Inferior parietal cortex (tissue), 1 donor: ENCODE data around the gene TECR.
"Not testable (repeated sequence)": the region's sequence is repeated elsewhere in the genome, so short reads cannot be mapped to it uniquely, and the experiment has no call there.

ENCODE experiments used
- DNase-seq: peaks from one replicate; pipeline ENCODE4 v3.0.0-alpha.2; 2016; ENCODE audit errors: extremely low spot score

The TECR gene

DNA sequence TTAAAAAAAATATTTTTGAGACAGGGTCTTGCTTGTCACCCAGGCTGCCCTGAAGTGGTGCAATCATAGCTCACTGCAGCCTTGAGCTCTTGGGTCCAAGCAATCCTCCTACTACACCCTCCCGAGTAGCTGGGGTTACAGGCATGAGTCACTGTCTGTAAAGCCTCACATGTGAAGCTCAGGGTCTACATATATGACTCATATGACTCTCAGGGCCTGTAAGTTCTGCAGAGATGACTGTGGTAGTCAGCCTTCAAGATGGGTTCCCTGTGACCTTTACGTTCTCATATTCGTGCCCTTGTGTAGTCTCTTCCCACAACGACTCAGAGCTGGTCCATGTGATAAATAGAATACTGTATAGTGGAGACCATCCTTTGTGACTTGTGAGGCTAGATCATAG, 60.0 kb downstream of the TECR start:
- not testable (repeated sequence) for DNase-seq

DNA sequence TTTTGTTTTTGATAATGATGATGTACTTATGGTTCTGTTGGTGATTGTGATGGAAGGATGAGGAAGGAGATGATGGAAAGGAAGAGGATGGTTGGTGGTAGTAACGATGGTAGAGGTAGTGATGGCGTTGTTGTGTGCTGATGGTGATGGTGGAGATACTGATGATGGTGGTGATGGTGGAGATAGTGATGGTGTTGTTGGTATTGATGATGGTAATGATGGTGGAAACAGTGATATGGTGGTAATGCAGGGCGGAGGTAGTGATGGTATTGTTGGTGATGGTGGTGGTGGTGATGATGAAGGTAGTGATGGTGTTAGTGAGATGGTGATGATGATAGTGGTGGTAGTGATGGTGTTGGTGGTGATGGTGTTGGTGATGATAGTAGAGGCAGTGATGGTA, 66.2 kb downstream of the TECR start:
- no peak for DNase-seq

DNA sequence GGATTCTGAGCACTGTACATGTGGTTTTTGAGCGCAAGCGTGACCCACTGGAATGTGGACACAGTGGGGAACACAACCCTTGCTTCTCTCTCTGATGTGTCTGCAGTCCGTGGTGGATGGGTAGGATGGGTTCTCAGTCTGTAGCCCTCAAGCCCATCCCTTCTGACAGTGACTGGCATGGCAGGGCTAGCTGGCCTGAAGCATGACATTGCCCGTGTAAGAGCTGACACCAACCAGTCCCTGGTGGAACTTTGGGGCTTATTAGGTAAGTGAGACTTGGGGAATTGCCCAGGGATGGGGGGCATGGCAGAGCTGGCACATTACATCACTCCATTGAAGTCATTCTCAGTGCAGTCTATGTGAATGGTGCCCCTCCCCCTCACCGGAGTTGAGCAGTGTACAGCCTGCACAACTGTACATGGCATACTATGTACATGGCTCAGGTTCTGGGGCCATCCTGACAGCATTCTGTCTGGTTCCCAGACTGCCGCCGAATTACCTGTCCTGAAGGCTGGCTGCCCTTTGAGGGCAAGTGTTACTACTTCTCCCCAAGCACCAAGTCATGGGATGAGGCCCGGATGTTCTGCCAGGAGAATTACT, 70.3 kb downstream of the TECR start:
- no peak for DNase-seq

DNA sequence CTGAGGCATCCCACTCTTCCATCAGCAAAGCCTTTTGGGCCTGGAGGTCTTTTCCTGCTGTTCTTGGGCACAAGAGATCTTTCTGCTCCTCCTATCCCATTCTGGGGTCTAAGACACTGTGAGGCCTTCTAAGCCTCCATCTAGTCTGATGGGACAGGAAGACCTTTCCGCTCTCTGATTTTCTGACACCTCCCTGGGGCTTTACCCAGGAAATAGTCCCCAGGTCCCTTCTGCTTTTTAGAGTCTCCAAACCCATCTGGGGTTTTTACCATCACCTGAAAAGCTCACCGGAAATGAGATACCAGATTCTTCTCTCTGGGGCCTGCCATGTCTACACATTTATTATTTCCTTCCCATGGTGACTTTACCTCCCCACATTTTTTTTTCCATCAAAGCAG, 74.6 kb downstream of the TECR start:
- DNase-seq, result no peak

DNA sequence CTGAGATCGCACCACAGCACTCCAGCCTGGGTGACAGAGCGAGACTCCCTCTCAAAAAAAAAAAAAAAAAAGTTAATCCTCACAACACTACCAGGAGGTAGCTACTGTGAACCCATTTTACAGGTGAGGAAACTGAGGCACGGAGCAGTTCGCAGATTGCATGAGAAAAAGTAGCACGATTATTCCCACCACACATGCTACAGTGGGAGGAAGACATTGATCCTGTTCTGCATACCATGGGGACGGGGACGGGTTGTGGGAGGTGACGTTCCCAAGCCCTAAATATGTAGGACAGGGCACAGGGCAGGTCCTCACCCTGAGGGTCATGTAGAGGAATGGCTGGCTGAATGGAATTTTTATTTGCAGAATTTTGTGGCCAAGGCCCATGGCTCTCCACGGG, 77.2 kb downstream of the TECR start:
- DNase-seq, result no peak

DNA sequence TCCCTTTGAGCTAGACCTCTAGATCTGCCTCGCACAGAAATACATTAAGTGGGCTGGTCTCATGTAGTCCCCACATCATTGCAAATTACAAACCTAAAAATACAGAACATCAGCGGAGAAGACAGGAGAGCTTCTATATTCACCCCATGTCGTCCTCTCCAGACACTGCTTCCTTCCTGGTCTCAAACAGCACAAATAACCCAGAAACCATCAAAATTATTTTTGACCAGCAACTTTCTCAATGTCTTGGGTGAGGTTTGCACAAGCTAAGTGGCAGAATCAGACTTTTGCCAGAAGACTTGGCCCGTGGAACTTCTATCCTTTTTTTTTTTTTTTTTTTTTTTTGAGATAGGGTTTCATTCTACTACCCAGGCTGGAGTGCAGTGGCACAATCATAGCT, 81.7 kb downstream of the TECR start:
- DNase-seq, result no peak

DNA sequence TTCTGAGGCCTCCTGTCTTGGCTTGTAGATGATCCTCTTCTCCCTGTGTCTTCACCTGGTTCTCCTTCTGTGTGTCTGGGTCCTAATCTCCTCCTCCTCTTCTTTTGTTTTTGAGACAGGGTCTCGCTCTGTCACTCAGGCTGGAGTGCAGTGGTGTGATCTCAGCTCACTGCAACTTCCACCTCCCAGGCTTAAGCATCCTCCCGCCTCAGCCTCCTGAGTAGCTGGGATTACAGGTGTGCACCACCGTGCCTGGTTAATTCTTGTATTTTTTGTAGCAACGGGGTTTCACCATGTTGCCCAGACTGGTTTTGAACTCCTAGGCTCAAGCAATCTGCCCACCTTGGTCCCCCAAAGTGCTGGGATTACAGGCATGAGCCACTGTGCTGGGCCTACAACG, 82.8 kb downstream of the TECR start:
- DNase-seq, result not testable (repeated sequence)

DNA sequence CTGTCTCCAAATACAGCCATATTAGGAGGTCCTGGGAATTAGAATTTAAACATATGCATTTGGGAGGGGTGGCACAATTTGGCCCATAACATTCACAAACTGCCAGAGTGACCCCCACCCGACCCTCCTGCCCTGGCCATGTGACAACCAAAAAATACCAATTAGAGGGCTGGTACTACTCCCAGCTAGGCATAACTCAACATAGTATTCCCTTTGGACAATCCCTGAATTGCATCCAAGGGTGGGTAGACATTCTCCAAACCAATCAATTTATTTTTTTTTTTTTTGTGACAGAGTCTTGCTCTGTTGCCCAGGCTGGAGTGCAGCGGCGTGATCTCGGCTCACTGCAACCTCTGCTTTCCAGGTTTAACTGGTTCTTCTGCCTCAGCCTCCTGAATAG, 83.3 kb downstream of the TECR start:
- no peak for DNase-seq

DNA sequence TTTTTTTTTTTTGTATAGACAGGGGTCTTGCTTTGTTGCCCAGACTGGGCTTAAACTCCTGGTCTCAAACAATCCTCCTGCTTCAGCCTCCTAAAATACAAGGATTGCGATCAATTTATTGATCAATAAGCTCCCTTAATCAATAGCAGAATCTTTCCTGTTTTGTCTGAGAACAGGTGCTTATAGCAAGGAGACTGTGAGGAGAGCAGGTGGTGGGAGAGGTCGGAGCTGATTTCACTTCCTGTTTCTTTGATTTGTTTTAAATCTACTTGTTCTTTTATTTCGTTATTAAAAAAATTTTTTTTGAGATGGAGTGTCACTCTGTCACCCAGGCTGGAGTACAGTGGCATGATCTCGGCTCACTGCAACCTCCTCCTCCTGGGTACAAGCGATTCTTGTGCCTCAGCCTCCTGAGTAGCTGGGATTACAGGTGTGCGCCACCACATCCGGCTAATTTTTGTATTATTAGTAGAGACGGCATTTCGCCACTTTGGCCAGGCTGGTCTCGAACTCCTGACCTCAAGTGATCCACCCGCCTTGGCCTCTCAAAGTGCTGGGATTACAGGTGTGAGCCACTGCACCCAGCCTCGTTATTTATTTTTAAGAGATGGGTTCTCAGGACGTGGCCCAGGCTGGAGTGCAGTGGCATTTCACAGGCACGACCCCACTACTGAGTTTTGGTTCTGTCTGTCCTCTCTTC, 84.2 kb downstream of the TECR start:
- DNase-seq, result not testable (repeated sequence)

DNA sequence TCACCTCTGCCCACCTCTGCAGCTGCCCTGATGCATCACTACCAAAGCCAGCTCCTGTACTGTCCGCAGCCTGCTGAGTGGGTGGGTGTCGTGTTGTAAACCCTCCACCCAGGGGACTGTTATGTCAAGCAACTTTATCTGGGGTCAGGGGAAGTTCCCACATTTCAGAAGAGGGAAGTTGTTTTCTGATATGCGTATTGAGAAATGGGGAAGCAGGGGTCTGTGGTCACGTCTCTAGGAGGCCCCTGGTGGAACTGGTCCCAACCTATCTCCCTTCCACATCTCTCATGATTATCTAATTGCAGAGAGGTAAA, 84.7 kb downstream of the TECR start:
- DNase-seq, result peak; percentile 4
